Measurements from ENCODE around the gene HOXA1.

DNA sequence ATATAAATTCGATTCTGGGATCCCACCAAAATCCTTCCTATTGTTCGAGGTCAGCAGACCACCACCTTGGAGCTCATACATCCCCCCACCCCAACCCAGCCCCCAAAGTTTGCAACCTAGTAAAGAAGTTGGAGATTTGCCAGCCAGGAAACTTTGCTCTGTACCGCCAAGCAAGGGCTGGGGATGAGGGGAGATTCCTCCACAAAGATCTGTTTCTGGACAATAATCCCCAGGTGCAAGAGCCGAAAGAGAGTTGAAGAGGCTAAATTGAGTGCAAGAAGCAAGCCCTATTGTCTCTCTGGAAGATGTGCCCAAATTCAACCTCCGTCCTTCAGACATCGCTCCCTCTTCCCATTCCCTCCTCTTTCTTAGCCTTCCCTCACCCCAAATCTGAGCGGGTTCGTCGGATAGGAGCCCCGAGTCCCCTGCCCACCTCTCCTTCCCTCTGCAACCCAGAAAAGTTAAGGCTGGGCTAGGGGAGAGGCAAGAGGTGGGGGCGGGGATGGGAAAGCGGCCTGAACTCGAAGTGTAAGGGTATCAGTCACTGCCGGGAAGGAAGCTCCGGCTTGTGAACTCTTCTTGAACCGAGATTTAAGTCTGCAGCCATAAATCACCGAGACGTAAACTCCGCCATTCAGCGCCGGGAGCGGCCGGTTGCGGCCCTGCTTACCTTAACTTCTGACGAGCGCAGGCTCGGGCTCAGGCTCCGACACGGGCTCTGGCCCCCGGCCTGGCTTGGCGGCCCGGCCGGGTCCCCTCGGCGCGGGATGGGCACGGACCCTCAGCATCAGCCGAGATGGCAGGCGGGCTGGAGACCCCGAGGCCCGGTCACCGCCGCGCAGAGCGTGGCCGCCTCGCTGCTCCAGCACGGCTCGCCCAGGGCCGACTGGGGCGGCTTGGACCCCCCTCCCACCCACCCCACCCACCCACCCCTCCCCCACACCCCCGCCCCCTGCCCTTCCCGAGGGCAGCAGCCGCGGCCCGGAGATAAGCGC is 17.5 kb upstream of the HOXA1 start:
- TF ChIP-seq, protein P1, sequence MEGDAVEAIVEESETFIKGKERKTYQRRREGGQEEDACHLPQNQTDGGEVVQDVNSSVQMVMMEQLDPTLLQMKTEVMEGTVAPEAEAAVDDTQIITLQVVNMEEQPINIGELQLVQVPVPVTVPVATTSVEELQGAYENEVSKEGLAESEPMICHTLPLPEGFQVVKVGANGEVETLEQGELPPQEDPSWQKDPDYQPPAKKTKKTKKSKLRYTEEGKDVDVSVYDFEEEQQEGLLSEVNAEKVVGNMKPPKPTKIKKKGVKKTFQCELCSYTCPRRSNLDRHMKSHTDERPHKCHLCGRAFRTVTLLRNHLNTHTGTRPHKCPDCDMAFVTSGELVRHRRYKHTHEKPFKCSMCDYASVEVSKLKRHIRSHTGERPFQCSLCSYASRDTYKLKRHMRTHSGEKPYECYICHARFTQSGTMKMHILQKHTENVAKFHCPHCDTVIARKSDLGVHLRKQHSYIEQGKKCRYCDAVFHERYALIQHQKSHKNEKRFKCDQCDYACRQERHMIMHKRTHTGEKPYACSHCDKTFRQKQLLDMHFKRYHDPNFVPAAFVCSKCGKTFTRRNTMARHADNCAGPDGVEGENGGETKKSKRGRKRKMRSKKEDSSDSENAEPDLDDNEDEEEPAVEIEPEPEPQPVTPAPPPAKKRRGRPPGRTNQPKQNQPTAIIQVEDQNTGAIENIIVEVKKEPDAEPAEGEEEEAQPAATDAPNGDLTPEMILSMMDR (IDR thresholded peaks at IDR 0.05; ENCODE audit: borderline replicate concordance, extremely low read depth, low read length, poor library complexity, severe bottlenecking), result no peak
- no peak for TF ChIP-seq EZH2 (IDR thresholded peaks at IDR 0.05; ENCODE audit: borderline replicate concordance, low read depth, low read length, severe bottlenecking)

All from DND-41 (cell line).